GM19328 (cell line): ENCODE measurements around the gene MMUT.
"Not testable (repeated sequence)": the region's sequence is repeated elsewhere in the genome, so short reads cannot be mapped to it uniquely, and the experiment has no call there.

Source experiments
- ATAC-seq: cut with Tn5 transposase; IDR thresholded peaks from one replicate; pipeline ENCODE4 v1.9.1; 2021; ENCODE audit warnings: mild to moderate bottlenecking, moderate library complexity; ENCODE audit not compliant: unreplicated experiment

Gene MMUT

DNA sequence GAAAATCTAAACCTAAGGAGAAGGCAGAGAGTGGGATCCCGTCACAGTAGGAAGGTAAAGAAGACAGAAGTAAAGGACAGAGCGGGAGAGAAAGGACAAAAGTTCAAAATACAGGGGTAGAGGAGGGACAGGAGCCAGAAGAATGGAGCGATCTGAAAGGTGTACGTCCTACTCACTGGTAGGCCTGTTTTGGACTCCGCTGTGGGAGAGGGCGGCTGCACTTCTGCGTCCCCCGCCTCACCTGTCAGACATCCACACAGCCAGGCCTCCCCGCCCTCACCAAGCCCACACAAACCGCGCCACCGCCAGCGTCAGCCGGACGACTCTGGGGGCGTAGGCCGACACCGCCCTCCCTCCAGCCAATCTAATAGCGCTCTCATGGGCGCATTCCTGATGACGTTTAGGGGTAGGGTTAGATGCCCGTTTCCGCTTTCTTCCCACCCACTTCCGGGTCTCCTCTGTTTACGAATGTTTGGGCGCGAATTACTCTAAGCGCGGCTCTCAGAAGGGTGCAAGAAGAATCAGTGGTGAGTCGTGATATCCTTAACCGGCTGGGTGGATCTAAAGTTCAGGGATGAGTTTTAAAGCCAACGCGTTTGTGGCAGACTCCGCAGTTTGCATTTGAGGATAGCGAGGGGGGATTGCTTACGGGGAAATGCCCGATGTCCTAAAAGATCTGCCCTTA lies at the start of gene MMUT, which contains the start of gene CENPQ:
Gene MMUT (minus strand): TSS at position 327 of the 685 bp plus-strand sequence. CDS start 3,787 bp downstream, outside the sequence.
Gene CENPQ (plus strand): TSS at position 444 of the 685 bp plus-strand sequence. CDS start 6,807 bp downstream, outside the sequence.
- ATAC-seq: peak; percentile 99

DNA sequence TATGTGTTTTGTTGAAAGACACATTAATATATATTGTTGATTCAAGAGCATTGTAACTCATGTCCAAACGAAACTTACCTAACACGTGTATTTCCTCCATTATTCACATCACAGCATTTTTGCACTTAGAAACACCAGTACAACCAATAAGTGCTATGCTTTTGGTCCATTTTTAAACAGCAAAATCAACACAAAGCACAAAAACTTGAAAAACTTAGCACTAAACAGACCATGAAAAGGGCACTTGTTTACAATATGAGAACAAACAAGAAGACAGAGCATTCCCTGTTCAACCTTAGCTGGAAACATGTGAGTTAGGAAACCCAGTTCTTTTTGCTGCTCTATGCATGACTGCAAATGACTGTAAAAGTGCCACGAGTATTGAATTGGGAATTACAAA lies 46.3 kb upstream of the MMUT start:
- no peak for ATAC-seq

DNA sequence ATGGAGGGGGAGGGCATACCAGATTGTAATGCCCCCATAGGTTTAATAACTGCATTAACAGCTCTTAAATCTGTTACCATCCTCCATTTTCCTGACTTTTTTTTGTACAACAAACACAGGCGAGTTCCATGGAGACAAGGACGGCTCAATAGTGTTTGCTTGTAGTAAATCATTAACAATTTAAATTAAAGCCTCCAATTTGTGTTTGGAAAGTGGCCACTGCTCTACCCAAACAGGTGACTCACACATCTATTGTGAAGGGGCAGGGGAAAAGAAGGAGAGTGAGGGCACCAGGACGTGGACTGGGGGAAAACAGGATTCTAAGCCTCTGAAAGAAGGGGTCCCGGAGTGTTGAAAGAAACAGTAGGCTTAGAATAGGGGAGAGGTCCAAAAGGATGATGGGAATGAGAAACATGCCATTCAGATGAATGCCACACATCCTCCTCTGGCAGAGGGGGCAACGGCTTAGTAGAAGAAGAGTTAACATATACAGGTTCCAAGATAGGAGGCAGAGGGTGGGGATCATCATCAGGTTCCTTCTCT lies 43.6 kb upstream of the MMUT start:
- ATAC-seq: no peak

DNA sequence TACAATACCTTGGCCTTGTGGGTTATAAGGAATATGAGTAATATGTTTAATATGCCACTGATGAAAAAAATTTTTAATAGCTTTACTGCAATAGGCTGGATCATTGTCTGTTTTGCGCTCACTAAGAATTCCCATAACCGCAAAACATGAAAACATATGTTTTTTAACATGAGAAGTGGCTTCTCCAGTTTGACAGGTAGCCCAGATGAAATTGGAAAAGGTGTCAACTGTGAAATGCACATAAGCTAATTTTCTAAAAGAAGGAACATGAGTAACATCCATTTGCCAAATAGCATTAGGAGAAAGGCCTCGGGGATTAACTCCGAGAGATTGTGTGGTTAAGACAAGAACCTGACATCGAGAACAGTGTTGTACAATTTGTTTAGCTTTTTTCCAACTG lies 41.6 kb upstream of the MMUT start:
- ATAC-seq: no peak

DNA sequence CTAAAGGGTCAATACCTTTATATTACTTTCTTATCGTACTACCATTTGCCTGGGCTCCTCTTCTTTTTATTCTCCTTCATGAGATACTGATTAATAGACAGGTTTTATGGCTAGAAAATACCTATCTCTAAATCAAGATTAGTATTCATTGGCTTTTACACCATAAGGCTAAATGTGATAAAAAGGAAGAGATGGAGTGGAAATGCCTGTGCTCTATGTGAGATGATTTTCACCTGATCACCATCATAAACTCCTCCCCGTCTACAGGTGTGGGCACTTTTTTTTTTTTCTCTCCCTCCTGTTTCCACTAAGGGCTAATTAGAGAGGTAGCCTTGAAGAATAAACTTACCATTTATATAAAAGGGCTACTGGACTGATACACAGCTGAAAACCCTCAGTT lies 36.6 kb upstream of the MMUT start, which contains the start of gene GLYATL3:
Gene GLYATL3 (plus strand): TSS at position 301 of the 400 bp plus-strand sequence. CDS start 12,068 bp downstream, outside the sequence.
- ATAC-seq: no peak

DNA sequence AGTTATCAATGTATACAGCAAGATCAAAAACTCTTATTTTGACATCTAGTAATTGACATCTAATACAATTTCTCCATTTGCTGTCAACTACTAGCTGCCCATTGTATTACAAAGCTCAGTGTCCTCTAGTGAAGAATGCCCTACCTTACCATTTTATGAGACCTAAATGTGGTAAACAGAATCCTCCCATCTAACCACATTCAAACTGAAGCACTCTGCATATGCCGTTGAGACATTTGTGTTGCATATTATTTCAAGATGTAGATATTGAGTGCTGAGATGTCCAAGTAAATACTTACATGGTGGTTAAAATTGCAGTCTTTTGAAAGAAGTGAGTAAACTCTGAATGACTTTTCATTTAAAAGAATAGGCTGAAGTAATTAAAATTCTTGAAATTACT lies 36.1 kb upstream of the MMUT start:
- no peak for ATAC-seq

DNA sequence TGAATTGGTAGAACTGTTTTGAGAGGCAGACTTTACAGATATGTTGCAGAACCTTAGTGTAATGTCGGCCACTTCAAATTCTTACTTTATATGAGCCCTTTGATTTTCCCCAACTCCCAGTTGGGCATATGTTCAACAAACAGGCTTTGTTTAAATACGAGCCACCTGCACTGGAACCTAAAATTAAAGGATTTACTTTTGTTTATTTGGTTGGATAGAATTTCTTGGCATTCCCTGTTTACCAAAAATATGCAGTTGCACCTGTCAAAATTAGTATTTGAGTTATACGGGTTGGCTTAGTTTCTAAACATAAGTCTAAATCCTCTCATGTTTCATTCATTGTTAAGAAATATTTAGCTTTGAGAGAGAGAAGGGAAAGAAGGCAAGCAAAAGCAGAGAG lies 34.3 kb upstream of the MMUT start:
- ATAC-seq: no peak

DNA sequence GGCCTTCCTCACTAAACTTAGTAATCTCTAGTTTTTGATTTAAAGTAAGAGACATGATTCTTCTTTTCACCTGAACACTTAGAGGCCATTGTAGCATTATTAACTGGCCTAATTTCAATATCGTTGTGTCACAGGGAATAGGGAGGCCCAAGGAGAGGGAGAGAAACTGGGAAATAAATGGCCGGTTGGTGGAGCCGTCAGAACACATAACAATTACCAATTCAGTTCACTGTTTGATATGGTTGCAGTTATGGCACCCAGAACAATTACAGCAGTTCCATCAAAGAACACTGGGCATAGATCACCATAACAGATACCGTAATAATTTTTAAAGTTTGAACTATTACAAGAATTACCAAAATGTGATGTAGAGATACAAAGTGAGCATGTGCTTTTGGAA lies 27.6 kb upstream of the MMUT start:
- ATAC-seq: no peak

DNA sequence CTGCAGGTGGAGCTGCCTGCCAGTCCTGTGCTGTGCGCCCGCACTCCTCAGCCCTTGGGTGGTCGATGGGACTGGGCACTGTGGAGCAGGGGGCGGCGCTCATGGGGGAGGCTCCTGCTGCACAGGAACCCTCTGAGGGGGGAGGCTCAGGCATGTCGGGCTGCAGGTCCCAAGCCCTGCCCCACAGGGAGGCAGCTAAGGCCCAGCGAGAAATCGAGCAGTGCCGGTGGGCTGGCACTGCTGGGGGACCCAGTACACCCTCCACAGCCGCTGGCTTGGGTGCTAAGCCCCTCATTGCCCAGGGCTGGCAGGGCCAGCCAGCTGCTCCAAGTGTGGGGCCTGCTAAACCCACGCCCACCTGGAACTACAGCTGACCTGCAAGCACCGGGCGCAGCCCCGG lies 20.3 kb upstream of the MMUT start:
- ATAC-seq: not testable (repeated sequence)

DNA sequence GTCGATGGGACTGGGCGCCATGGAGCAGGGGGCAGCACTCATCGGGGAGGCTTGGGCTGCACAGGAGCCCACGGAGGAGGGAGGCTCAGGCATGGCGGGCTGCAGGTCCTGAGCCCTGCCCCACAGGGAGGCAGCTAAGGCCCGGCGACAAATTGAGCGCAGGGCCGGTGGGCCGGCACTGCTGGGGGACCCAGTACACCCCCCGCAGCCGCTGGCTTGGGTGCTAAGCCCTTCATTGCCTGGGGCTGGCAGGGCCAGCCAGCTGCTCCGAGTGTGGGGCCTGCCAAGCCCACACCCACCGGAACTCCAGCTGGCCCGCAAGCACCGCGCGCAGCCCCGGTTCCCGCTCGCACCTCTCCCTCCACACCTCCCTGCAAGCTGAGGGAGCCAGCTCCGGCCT lies 18.8 kb upstream of the MMUT start:
- ATAC-seq: not testable (repeated sequence)

DNA sequence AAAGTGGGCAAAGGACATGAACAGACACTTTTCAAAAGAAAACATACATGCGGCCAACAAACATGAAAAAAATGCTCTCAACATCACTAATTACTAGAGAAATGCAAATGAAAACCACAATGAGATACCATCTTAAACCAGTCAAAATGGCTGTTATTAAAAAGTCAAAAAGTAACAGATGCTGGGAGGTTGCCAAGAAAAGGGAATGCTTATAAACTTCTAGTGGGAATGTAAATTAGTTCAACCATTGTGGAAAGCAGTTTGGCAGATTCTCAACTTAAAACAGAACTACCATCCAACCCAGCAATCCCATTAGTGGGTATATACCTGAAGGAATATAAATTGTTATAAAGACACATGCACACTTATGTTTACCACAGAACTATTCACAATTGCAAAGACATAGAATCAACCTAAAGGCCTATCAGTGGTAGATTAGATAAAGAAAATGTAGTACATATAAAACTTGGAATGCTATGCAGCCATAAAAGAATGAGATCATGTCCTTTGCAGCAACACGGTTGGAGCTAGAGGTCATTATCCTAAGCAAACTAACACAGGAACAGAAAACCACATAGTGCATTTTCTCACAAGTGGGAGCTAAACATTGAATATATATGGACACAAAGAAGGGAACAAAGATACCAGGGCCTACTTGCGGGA lies 16.4 kb upstream of the MMUT start:
- no peak for ATAC-seq

DNA sequence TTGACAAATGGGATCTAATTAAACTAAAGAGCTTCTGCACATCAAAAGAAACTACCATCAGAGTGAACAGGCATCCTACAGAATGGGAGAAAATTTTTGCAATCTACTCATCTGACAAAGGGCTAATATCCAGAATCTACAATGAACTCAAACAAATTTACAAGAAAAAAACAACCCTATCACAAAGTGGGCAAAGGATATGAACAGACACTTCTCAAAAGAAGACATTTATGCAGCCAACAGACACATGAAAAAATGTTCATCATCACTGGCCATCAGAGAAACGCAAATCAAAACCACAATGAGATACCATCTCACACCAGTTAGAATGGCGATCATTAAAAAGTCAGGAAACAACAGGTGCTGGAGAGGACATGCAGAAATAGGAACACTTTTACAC lies 13.5 kb upstream of the MMUT start:
- not testable (repeated sequence) for ATAC-seq

DNA sequence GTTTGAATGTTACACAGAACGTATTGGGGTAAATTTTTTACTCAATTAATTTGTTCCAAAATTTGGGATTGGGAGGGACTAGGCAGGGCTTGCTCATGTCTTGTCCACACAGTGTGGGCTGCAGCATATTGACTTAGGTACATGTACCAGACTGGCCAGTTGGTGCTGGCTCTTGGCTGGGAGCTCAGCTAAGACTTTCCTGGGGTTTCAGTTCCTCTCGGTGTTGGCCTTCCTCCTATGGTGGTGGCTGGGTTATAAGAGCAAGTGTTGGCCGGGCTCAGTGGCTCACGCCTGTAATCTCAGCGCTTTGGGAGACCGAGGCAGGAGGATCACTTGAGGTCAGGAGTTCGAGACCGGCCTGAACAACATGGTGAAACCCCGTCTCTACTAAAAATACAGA lies 5.0 kb upstream of the MMUT start:
- ATAC-seq: no peak

DNA sequence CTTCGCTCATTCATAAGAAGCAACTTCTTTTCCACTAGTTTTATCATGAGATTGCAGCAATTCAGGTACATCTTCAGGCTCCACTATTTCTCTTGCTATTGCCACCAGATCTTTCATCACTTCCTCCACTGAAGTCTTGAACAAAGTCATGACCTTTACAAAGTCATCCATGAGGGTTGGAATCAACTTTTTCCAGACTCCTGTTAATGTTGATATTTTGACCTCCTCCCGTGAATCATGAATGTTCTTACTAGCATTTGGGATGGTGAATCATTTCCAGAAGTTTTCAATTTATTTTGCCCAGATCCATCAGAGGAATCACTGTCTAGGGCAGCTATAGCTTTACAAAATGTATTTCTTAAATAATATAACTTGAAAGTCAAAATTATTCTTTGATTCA lies 1.6 kb upstream of the MMUT start:
- ATAC-seq: no peak

DNA sequence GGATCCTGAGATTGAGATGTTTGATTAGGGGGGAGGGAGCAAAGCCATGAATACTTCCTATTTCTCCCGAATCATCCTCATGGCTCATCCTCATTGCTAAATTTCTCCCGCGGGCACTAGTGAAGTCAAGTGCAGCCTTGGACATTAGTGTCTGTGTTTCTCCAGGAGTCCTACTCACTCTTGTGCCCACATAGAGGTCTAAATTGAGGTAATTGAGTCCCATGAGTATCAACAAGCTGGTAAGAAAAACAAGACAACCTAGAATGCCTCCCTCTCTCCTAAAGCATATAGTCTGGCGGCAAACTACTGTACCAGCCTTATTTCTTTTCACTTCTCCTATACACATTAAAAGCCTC lies 537 bp upstream of the MMUT start:
- ATAC-seq: no peak

DNA sequence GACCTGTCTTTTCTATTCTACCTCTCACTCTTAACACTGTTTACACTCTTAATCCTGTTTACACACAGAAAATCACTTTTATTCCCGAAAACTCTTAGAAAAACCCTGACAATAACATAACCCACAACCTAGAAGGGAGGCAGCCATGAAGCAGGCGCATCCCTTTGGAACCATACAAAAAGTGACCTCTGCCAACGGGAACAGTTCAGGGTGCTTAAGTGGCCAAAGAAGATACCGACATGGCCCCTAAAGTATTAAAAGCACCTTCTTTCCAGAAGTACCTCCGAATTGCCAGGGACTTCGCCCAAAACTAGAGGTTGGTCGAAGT lies 490 bp downstream of the MMUT start:
- peak; percentile 6 for ATAC-seq

DNA sequence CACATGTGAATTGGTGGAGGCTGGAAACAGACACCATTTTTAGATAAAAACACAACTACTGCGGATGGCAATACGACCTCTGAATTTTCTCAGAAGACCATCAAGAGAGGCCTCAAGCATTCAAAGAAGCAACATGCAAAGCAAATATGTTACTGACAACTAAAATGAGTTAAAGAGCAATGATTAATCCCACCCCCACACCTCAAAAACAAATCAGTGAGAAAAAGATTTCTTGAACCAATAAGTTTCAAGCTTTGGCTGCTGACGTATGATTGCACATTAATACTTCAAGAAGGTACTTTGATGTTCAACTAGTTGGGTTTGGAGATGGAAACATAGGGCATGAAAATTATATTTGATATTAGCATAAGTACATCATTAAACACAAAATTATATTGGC lies 982 bp downstream of the MMUT start:
- no peak for ATAC-seq

DNA sequence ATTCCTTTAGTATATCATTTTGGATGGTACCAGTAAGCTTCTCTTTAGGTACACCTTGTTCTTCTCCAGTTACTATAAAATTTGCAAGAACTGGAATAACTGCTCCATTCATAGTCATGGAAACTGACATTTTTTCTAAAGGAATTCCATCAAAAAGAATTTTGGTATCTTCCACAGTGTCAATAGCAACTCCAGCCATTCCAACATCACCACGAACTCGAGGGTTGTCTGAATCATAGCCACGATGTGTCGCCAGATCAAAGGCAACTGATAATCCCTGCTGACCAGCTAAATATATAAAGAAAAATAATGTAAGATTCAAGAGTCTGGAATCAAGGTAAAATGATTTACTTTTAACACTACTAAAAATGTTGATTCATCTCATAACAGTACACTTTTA lies 5.3 kb downstream of the MMUT start:
- ATAC-seq: no peak

DNA sequence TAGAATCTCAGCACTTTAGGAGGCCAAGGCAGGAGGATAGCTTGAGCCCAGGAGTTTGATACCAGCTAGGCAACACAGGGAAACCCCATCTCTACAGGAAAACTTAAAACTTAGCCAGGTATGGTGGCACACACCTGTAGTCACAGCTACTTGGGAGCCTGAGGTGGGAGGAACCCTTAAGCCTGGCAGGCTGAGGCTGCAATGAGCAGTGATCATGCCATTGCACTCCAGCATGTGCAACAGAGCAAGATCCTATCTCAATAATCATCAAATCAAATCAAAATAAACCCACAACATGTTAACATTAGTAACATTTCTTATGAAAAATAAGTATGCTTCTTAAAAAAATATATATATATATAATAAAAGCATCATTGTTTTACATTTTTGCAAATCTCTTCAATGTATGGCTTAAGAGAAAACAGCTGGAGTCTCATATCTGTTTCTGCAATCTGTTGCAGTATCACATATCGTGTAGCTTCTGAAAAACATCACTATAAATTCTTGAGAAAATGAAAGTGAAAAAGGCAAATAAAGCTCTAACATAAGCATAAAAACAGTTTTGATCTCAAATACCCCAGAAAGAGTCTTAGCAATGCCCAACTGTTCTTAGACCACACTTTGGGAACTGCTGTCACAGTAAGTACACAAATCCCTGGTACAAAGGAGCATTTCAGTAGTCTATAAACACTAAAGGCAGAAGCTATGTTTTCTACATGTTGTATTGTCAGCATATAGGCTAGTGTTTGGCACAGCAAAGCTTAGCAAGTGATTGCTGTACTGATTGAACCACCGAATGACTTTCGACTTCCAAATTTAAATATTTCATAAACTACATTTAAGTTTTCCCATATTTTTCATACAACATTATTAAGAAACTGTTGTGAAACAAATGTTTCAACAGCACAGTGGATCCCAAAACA lies 8.0 kb downstream of the MMUT start:
- ATAC-seq: peak; percentile 84

DNA sequence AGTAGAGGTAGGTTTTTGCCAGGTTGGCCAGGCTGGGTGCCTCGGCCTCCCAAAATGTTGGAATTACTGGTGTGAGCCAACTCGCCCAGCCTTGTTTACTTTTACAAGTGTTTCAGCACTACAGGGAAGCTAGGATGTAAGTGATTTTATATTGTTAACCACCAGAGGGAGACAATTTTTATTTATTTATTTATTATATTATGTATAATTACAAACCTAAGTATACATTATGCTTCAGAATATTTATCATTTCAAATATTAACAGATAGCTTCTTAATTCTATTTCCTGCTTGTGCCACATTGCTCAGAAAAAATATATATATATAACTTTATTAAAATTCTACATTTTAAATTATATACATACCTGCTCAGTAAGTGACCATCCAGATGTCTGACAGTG lies 9.8 kb downstream of the MMUT start:
- ATAC-seq: no peak

DNA sequence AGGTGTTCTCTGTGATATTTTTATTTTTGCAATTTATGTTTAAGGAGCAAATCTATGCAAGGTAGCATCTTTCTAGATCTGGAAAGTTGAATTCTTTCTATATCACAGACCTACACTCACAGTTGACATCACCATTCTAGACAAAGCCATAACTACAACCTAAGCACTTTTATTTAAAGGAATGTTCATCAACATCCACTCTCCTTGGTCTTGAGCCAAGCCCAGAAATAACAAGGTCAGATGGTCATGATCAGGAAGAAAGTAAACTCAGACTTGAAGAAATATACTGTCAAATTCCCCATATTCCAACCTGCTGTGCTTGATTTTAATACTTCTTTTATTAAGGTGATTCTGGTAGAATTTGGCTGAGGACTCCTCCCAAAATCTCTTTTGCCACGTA lies 32.2 kb downstream of the MMUT start:
- no peak for ATAC-seq
